IPS DF 6.9 (cell line): Measurements from ENCODE around the gene KCTD17.

ENCODE experiments used
- DNase-seq: peaks from one replicate; pipeline ENCODE4 v3.0.0-alpha.2; 2013; ENCODE audit warnings: low read depth, low spot score
- H3K27ac ChIP-seq: one replicate; pipeline ENCODE4 v1.5.1; 2013; ENCODE audit warnings: low read length, control low read depth
- H3K27me3 ChIP-seq: 2 replicates; pipeline ENCODE4 v1.6.1; 2013; ENCODE audit warnings: mild to moderate bottlenecking, low read length; ENCODE audit not compliant: control insufficient read depth, insufficient read depth
- H3K36me3 ChIP-seq: 2 replicates; pipeline ENCODE4 v1.6.1; 2013; ENCODE audit warnings: low read length; ENCODE audit not compliant: control insufficient read depth, insufficient read depth
- H3K4me1 ChIP-seq: 2 replicates; pipeline ENCODE4 v1.6.1; 2013; ENCODE audit warnings: low read length; ENCODE audit not compliant: control insufficient read depth, insufficient read depth
- H3K4me3 ChIP-seq: 2 replicates; pipeline ENCODE4 v1.5.1; 2013; ENCODE audit warnings: mild to moderate bottlenecking, low read length
- H3K9me3 ChIP-seq: 2 replicates; pipeline ENCODE4 v1.6.1; 2013; ENCODE audit warnings: low read length, inconsistent platforms; ENCODE audit not compliant: control insufficient read depth, insufficient read depth
- WGBS: extraction: QIAGEN DNeasy Blood & Tissue Kit; methylation state at CpG from one replicate; pipeline ENCODE4 v1.1.7; 2013; ENCODE audit warnings: mixed read lengths, missing lambda C conversion rate; ENCODE audit not compliant: insufficient read length, insufficient coverage; 5-methylcytosine and 5-hydroxymethylcytosine counted together

KCTD17 gene

DNA sequence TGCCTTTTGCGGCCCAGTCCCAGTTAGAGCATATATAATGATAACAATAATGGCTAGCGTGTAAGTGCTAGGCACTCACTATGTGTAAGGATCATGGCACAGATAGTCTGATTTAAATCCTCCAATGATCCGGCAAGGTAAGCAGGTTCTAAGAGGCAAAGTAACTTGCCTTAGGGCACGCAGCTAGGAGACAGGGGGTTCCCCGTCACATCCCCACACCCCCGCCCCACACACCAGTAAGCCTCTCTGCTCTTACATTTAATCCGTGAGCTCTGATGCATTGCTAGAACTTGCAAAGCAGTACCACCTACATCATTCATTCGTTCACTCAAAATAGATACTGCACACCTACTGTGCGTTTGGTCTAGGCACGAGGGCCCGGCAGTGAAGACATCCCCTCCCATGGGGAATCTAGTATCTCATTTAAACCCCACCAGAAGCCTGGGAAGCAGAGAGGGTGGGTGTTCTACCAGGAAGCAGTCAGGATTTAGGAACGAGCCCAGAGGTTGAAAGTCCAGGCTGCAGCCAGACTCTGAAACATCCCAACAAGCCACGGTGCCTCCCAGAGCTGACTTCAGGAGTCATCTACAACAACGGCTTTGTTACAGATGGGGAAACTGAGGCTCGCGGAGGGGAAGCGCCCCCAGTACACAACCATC lies 37.3 kb downstream of the KCTD17 start:
- DNase-seq = no peak
- no peak overlapping the region for H3K27ac ChIP-seq
- no peaks in the 10 kb centered on the region for H3K36me3 ChIP-seq
- H3K4me3 ChIP-seq = no peak overlapping the region
- H3K27me3 ChIP-seq = no peaks in the 10 kb centered on the region
- no peaks in the 10 kb centered on the region for H3K9me3 ChIP-seq
- WGBS = no CpG with 5 or more reads among the region's 17 CpGs
- peaks cover 2% of the 10 kb centered on the region; the same call in 1 of the 2 replicates for H3K4me1 ChIP-seq

DNA sequence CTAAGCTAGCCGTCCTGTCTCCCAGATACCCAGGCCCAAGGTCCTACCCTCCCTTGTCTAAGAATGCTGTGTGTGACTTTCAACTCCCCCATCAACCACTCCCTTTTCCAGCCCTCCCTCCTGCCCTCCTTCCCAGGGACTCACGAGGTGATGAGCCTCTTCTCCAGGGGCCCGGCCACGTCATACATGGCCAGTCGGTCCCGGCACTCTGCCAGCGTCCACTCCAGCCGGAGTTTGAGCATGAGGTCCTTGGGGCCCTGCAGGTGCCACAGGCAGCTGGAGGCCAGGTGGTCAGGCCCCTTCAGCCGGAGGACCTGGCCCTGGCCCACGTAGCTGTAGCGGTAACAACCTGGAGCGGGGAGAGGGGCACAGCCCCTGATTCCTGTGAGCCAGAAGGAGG lies 37.9 kb downstream of the KCTD17 start:
- Histone ChIP-seq H3K36me3 (no peaks in the 10 kb centered on the region), H3K27me3 (no peaks in the 10 kb centered on the region), H3K4me3 (no peak overlapping the region), H3K4me1 (peaks cover 2% of the 10 kb centered on the region; the same call in 1 of the 2 replicates), H3K9me3 (no peaks in the 10 kb centered on the region), H3K27ac (no peak overlapping the region)
- WGBS = no CpG with 5 or more reads among the region's 12 CpGs
- DNase-seq = no peak

DNA sequence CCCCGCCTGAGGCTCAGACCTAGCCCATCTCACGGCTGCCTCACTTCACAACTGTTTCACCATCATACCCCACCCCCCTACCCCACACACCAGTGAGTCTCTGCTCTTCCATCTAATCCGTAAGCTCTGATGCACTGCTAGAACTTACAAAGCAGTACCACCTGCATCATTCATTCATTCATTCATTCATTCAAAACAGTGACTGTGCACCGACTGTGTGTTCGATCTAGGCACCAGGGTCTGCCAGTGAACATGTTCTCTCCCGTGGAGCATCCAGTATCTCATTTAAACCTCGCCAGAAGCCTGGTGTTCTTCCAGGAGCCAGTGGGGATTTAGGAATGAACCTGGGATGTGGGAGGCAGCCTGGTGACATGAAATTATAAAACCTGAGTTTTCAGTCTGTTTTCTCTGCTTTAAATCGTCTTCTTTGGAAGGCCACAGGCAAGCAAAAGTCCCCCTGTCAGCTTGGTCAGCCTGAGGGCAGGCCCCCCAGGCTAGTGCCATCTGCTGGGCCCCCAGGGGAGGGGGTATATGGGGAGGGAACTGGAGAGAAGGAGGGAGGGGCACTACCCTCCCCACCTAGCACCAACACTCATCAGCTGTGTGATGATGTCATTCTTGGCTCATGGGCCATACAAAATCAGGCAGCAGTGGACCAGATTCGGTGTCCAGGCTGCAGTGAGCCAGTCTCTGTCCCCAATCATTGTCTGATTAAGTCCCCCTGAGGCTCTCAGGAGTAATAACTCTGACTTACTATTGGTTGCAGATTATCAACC lies 39.6 kb downstream of the KCTD17 start:
- Histone ChIP-seq H3K27ac (no peak overlapping the region), H3K4me3 (no peak overlapping the region), H3K36me3 (no peaks in the 10 kb centered on the region), H3K27me3 (no peaks in the 10 kb centered on the region), H3K9me3 (no peaks in the 10 kb centered on the region), H3K4me1 (peaks cover 2% of the 10 kb centered on the region; the same call in 1 of the 2 replicates)
- DNase-seq = no peak
- no CpG with 5 or more reads among the region's 9 CpGs for WGBS

DNA sequence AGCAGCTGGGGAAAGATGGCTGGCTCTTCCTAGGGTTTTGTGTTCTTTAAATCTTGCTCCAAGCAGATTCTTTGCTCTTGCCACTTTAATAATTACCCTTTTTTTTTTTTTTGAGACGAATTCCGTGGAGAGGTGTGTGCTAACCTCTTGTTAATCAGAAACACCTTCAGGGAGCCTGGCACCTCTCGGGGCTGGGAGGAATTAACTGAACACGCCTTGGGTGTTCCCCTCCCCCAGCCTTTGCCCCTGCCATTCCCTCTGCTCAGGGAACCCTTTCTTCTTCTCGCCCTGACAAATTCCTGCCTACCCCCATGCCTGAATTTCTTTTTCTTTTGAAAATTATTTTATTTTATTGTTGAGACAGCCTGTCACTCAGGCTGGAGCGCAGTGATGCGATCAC lies 40.5 kb downstream of the KCTD17 start:
- no CpG with 5 or more reads among the region's 7 CpGs for WGBS
- H3K36me3 ChIP-seq = no peaks in the 10 kb centered on the region

DNA sequence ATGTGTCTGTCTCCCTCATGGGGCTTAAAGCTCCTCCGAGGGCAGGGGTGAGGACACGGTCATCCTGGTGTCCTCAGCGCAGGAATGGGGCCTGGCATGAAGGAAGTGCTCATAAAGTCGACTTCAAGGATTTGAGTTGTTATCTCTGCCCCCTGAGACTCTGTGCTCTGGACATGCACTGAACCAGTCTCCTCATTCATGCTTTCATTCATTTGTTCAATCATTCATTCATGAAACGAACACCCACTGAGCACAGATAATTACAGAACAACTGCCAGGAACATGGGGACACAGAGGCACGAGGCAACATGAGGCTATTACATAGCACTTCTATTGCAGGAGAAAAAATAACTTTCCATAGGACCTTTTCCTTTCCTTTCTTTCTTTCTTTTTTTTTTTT lies 41.5 kb downstream of the KCTD17 start:
- H3K36me3 ChIP-seq = no peaks in the 10 kb centered on the region
- WGBS = no CpG with 5 or more reads among the region's 6 CpGs
- no peaks in the 10 kb centered on the region for H3K9me3 ChIP-seq
- H3K27me3 ChIP-seq = peaks cover 8% of the 10 kb centered on the region
- no peak overlapping the region for H3K27ac ChIP-seq
- DNase-seq = no peak
- no peak overlapping the region for H3K4me3 ChIP-seq
- H3K4me1 ChIP-seq = peaks cover 2% of the 10 kb centered on the region; the same call in 1 of the 2 replicates

More for the DNA sequence above, 40.5 kb downstream of the KCTD17 start:
- Histone ChIP-seq H3K27me3 (peaks cover 3% of the 10 kb centered on the region; the same call in 1 of the 2 replicates), H3K4me1 (peaks cover 2% of the 10 kb centered on the region; the same call in 1 of the 2 replicates), H3K4me3 (no peak overlapping the region), H3K9me3 (no peaks in the 10 kb centered on the region), H3K27ac (no peak overlapping the region)
- no peak for DNase-seq

DNA sequence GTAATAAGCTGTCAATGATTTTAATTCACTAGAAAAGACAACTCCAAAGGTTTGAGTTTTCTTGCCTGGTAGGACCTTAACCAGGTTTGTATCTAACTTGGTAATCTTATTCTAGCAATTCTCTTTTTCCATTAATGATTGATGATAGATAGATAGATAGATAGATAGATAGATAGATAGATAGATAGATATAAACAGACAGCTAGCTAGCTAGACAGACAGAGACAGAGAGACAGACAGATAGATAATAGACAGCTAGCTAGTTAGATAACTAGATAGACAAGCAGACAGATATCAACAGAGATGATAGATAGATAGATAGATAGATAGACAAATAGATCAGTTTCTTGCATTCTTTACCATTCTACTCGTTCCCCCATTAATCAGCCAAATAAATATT lies 42.7 kb downstream of the KCTD17 start:
- no CpG with 5 or more reads among the region's 1 CpG for WGBS
- DNase-seq = no peak
- peaks cover 13% of the 10 kb centered on the region for H3K27me3 ChIP-seq

DNA sequence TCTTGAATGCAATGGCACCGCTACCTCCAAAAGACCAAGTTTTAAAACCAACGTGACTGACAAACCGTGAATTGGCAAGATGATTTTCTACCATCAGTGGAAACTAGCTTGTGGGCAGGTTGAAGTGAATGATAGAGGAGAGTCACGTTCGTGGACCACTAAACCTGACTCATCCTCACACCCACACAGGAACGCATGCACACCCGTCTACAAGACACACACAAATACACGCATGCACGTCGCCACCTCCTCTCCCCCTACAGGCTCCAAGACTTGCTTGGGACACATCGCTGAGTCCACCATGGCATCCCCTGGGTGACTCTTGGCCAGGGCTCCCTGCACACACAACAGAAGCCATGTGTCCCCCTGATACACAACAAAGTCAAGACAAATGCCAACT lies 43.6 kb downstream of the KCTD17 start:
- DNase-seq = no peak
- peaks cover 13% of the 10 kb centered on the region for H3K27me3 ChIP-seq
- no peaks in the 10 kb centered on the region for H3K9me3 ChIP-seq
- H3K4me3 ChIP-seq = no peak overlapping the region
- H3K36me3 ChIP-seq = no peaks in the 10 kb centered on the region
- H3K27ac ChIP-seq = no peak overlapping the region
- no CpG with 5 or more reads among the region's 11 CpGs for WGBS
- H3K4me1 ChIP-seq = peaks cover 3% of the 10 kb centered on the region; the same call in 1 of the 2 replicates

More for the DNA sequence above, 42.7 kb downstream of the KCTD17 start:
- no peak overlapping the region for H3K4me3 ChIP-seq
- peaks cover 3% of the 10 kb centered on the region; the same call in 1 of the 2 replicates for H3K4me1 ChIP-seq
- no peak overlapping the region for H3K27ac ChIP-seq
- no peaks in the 10 kb centered on the region for H3K9me3 ChIP-seq
- H3K36me3 ChIP-seq = no peaks in the 10 kb centered on the region

DNA sequence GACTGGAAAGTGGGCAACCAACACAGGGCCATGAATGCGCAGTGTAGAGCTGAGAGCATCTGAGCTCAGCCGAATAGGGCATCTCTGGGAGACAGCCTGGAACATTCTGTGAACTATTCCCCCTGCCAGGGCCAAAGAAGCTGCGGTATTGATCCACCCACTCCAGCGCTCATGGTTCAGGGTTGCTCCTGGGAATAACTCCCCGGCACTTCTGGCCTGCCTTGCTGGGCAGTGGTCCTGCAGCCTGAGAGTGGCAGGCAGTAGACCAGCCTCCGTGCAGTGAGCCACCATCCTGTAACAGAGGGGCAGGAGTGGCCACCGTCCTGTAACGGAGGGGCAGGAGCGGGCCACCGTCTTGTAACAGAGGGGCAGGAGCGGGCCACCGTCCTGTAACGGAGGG lies 45.8 kb downstream of the KCTD17 start:
- Histone ChIP-seq H3K36me3 (no peaks in the 10 kb centered on the region), H3K4me3 (peak overlapping the region; percentile 8; the same call in 1 of the 2 replicates), H3K27me3 (peaks cover 13% of the 10 kb centered on the region), H3K4me1 (peaks cover 1% of the 10 kb centered on the region; the same call in 1 of the 2 replicates), H3K9me3 (no peaks in the 10 kb centered on the region), H3K27ac (no peak overlapping the region)
- DNase-seq = no peak
- WGBS = no CpG with 5 or more reads among the region's 13 CpGs

DNA sequence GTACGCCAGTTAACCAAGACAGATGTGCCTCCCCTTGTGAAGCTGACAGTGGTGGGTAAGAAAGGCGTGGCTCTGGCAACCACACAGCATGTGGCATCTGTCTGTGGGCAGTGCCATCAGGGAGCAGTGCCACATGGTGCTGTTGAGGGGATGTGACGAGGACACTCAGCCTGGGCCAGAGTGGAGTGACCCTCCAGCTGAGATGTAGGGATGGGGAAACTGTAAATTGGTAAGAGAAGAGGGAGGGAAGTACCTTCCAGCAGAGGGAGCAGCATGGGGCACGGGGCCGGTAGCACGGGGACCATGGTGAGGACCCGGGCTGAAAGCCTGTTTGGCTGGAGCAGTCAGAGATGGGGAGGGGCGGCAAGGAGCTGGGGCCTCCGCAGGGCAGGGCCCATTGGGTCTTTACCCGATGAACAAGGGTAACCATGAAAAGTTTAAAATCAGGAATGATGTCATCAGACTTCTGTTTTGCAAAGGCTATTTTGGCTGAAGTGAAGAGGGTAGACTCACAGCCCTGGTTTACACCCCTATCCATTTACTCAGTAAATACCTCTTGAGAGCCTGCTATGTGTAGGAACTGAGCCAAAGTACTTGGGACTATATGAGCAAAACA lies 47.5 kb downstream of the KCTD17 start:
- WGBS = no CpG with 5 or more reads among the region's 10 CpGs
- H3K27me3 ChIP-seq = peaks cover 13% of the 10 kb centered on the region

DNA sequence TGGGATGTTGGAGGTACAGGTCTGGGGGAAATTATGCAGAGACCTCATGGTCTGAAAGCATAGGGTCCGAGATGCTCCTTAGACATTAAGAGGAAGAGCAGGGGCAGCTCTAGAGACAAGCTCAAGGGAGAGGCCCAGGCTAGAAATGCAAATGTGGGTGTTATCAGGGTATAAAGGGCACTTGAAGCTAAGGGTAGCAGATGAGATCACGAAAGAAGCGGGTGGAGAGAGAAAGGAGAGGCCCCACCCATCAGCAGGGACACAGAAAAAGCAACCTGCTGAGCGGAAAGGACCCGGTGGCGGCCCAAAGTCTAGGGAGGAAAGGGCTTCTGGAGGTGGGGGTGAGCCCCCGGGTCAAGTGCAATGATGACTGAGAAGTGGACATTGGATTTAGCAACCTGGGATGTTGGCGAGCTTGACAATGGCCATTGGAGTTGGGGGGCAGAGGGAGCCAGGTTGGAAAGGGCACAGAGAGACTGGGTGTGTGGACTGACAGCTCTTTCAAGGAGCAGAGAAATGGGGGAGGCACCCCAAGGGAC lies 49.1 kb downstream of the KCTD17 start:
- WGBS = no CpG with 5 or more reads among the region's 8 CpGs

More for the DNA sequence above, 47.5 kb downstream of the KCTD17 start:
- H3K27ac ChIP-seq = no peak overlapping the region
- peaks cover 1% of the 10 kb centered on the region for H3K4me1 ChIP-seq
- H3K36me3 ChIP-seq = no peaks in the 10 kb centered on the region
- no peak for DNase-seq
- no peak overlapping the region for H3K4me3 ChIP-seq
- H3K9me3 ChIP-seq = no peaks in the 10 kb centered on the region

More for the DNA sequence above, 49.1 kb downstream of the KCTD17 start:
- Histone ChIP-seq H3K9me3 (no peaks in the 10 kb centered on the region), H3K27ac (no peak overlapping the region), H3K36me3 (no peaks in the 10 kb centered on the region), H3K4me1 (peaks cover 1% of the 10 kb centered on the region), H3K27me3 (peaks cover 13% of the 10 kb centered on the region), H3K4me3 (no peak overlapping the region)
- DNase-seq = no peak
